Nephron (organoid): ENCODE data around the gene ULK4.
"Not testable (repeated sequence)": the region's sequence is repeated elsewhere in the genome, so short reads cannot be mapped to it uniquely, and the experiment has no call there.

Source experiments
- H3K27ac Mint-ChIP-seq, 3 experiments: 2 replicates each; pipeline ENCODE4 v1.8.0; 2020; ENCODE audit warnings: mixed read lengths in 3 of 3, mild to moderate bottlenecking in 2 of 3, moderate library complexity in 1 of 3
- H3K27me3 Mint-ChIP-seq: 2 replicates; pipeline ENCODE4 v1.8.0; 2021; ENCODE audit warnings: low read depth, mild to moderate bottlenecking, moderate library complexity, mixed read lengths
- H3K36me3 Mint-ChIP-seq: 2 replicates; pipeline ENCODE4 v1.8.0; 2020; ENCODE audit warnings: low read depth, mixed read lengths
- H3K4me1 Mint-ChIP-seq: 2 replicates; pipeline ENCODE4 v1.8.0; 2020; ENCODE audit warnings: mixed read lengths
- H3K4me3 Mint-ChIP-seq, 3 experiments: 2 replicates each; pipeline ENCODE4 v1.8.0; 2020; ENCODE audit warnings: mild to moderate bottlenecking in 3 of 3, mixed read lengths in 3 of 3, moderate library complexity in 2 of 3
- H3K9me3 Mint-ChIP-seq: 2 replicates; pipeline ENCODE4 v1.8.0; 2020; ENCODE audit warnings: mixed read lengths
- CTCF ChIP-seq, 3 experiments: fragments of 200-600 bp; sonication (generic); IDR thresholded peaks; one replicate each; pipeline ENCODE4 v1.5.0; 2021; ENCODE audit warnings: antibody characterized with exemption in 3 of 3; ENCODE audit not compliant: unreplicated experiment in 3 of 3

Gene ULK4

GRCh38 chr3:41853540-41854196 is 108.2 kb downstream of the ULK4 start:
- Mint-ChIP-seq H3K27me3 (peaks cover 3% of the 10 kb centered on the region), H3K27ac (no peak overlapping the region), H3K9me3 (peaks cover 2% of the 10 kb centered on the region), H3K4me1 (no peaks in the 10 kb centered on the region), H3K4me3 (no peak overlapping the region), H3K36me3 (peaks cover 5% of the 10 kb centered on the region)
- TF ChIP-seq CTCF (IDR thresholded peaks at IDR 0.05; ENCODE audit: unreplicated experiment in 3 of 3), result no peak

GRCh38 chr3:41848753-41849574 is 112.9 kb downstream of the ULK4 start:
- Mint-ChIP-seq H3K27me3 (peaks cover 3% of the 10 kb centered on the region), H3K27ac (no peak overlapping the region), H3K4me1 (no peaks in the 10 kb centered on the region), H3K4me3 (no peak overlapping the region), H3K36me3 (peaks cover 12% of the 10 kb centered on the region), H3K9me3 (peaks cover 2% of the 10 kb centered on the region)
- TF ChIP-seq CTCF (IDR thresholded peaks at IDR 0.05; ENCODE audit: unreplicated experiment in 3 of 3), result no peak

GRCh38 chr3:41847679-41848078 is 114.2 kb downstream of the ULK4 start:
- Mint-ChIP-seq H3K27me3 (peaks cover 3% of the 10 kb centered on the region), H3K36me3 (peaks cover 20% of the 10 kb centered on the region), H3K9me3 (peaks cover 11% of the 10 kb centered on the region), H3K4me1 (no peaks in the 10 kb centered on the region), H3K4me3 (no peak overlapping the region), H3K27ac (no peak overlapping the region)
- no peak for TF ChIP-seq CTCF (IDR thresholded peaks at IDR 0.05; ENCODE audit: unreplicated experiment in 3 of 3)

- H3K27me3 Mint-ChIP-seq, result no peaks in the 10 kb centered on the region
- H3K4me1 Mint-ChIP-seq, result no peaks in the 10 kb centered on the region
- peaks cover 28% of the 10 kb centered on the region for H3K36me3 Mint-ChIP-seq
- peaks cover 19% of the 10 kb centered on the region for H3K9me3 Mint-ChIP-seq
- H3K27ac Mint-ChIP-seq, result no peak overlapping the region
- H3K4me3 Mint-ChIP-seq, result no peak overlapping the region
- no peak for TF ChIP-seq CTCF (IDR thresholded peaks at IDR 0.05; ENCODE audit: unreplicated experiment in 3 of 3)
Measured at GRCh38 chr3:41846850-41847249, 115.1 kb downstream of the ULK4 start.

- Mint-ChIP-seq H3K36me3 (peaks cover 27% of the 10 kb centered on the region), H3K27ac (peak overlapping the region in 2 of 3 experiments; percentile 19 to 61), H3K4me3 (no peak overlapping the region), H3K27me3 (no peaks in the 10 kb centered on the region), H3K9me3 (peaks cover 22% of the 10 kb centered on the region), H3K4me1 (no peaks in the 10 kb centered on the region)
- TF ChIP-seq CTCF (IDR thresholded peaks at IDR 0.05; ENCODE audit: unreplicated experiment in 3 of 3), result no peak
Measured at GRCh38 chr3:41845826-41846225, 116.1 kb downstream of the ULK4 start.

GRCh38 chr3:41844256-41844655 is 117.6 kb downstream of the ULK4 start:
- Mint-ChIP-seq H3K36me3 (peaks cover 32% of the 10 kb centered on the region), H3K9me3 (peaks cover 25% of the 10 kb centered on the region)
- H3K27ac Mint-ChIP-seq, H3K4me1 Mint-ChIP-seq, H3K27me3 Mint-ChIP-seq, H3K4me3 Mint-ChIP-seq: not testable (repeated sequence)

GRCh38 chr3:41840936-41841668 is 120.8 kb downstream of the ULK4 start:
- peaks cover 32% of the 10 kb centered on the region for H3K36me3 Mint-ChIP-seq
- not testable (repeated sequence) for H3K27me3 Mint-ChIP-seq, H3K4me1 Mint-ChIP-seq, H3K27ac Mint-ChIP-seq, H3K4me3 Mint-ChIP-seq
- H3K9me3 Mint-ChIP-seq, result peaks cover 25% of the 10 kb centered on the region
